Stimulated activated CD8-positive, alpha-beta memory T cell treated with anti-CD3 and anti-CD28 coated beads, Interleukin-15, amount 100 ng/mL, for 24 hours (primary cell): ENCODE measurements around the gene BRD7.

ENCODE experiments used
- DNase-seq: peaks from one replicate; pipeline ENCODE4 v3.0.0-alpha.2; 2020; ENCODE audit warnings: low read depth

The BRD7 gene

DNA sequence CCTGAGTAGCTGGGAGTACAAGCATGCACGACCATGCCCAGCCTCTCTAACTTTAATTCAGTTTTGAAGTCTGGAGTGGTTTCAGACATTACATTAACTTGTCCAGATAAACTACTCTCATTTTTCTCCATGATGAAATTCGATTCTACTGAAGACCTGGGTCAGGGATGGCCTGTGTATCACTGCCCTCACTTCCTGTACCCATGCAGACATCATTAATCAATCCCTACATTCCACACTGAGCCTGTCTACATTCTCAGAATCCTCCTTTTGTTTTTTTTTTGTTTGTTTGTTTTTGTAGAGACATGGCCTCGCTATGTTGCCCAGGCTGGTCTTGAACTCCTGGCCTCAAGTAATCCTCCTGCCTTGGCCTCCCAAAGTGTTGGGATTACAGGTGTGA, 79.9 kb downstream of the BRD7 start:
- no peak for DNase-seq

DNA sequence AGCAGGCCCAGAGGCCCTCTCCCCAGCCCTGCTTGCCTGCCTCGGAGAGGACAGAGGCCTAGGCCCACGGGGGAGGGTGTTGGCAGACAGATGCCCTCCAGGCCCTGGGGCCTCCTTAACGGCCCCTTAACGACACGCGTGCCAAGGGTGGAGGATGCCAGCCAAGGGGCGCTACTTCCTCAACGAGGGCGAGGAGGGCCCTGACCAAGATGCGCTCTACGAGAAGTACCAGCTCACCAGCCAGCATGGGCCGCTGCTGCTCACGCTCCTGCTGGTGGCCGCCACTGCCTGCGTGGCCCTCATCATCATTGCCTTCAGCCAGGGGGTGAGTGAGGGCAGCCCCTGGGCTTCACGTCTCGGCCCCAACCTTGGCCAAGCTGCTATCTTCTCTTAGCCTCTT, 80.8 kb downstream of the BRD7 start:
- DNase-seq: no peak

DNA sequence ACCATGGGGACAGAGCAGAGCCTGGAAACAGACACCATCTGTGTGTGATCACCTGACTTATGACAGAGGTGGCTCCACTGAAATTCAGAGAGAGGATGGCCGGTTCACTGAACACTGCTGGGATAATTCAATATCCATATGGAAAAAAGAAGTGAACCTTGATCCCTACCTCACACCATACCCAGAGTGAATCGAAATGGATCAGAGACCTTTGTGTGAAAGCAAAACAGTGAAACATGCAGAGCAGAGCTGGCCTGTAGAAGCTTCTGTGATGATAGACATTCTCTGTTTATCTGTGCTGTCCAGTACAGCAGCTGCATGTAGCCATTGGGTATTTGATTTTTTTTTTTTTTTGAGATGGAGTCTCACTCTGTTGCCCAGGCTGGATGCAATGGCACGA, 82.1 kb downstream of the BRD7 start:
- DNase-seq: no peak

DNA sequence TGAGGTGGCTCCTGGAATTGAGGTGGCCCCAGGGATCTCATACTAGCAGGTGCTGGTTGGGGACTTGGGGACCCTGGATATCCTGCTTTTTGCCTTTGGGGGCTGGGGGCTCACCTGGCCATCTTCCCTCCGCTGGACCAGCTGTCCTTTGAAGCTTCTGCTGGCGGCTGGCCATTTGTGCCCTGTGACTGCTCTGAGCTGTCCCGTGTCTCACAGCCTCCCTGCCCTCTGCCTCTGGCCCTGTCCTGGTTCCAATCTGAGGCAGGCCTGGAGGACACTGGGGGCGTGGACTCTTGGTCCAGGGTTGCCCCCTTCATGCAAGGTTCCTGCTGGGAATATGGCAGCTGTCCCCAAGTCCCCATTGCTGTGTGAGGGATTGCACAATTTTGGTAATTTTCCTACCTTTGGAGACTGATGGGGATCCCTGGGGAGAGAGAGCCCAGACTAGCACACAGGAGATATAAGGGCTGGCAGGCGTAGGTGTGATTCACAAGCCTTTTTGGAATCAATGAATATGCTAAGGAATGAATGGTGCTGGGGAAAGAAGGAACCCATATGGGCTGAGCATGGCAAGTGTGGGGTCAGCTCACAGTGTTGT, 83.3 kb downstream of the BRD7 start:
- no peak for DNase-seq

DNA sequence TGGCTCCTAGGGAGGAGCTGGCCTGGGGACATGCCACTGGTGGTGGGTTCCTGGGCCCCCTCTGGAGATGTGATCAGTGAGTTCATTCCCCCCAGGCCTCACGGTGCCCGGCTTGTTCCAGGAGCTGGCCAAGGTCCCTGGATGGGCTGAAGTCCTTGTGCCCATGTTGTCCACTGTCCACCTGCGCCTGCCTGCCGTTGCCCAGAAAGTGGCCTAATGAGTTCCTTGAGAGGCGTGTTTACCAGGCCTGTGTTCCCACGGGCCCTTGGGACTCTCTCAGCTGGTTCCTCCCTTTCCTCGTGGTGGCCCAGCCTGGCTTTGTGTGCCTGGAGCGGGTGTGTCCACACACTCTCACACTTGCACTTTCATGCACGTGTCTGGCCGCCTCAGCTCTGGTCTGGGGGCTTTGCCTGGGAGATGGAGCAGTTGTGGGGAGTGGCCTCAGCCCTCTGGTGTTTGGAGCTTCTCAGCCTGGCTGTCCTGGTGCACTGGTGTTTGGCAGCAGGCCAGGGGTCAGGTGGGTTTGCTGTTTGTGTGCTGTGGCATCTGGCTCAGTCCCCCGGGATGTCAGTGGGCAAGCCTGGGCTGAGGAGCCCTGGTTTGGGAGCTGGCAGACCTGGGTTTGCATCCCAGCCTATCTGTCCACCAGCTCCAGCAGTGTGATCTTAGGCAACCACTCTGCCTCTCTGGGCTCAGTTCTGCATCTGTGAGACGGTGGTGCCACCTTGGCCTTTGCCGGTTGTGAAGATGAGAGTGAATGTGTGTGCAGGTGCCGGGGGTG, 84.5 kb downstream of the BRD7 start:
- DNase-seq: no peak

DNA sequence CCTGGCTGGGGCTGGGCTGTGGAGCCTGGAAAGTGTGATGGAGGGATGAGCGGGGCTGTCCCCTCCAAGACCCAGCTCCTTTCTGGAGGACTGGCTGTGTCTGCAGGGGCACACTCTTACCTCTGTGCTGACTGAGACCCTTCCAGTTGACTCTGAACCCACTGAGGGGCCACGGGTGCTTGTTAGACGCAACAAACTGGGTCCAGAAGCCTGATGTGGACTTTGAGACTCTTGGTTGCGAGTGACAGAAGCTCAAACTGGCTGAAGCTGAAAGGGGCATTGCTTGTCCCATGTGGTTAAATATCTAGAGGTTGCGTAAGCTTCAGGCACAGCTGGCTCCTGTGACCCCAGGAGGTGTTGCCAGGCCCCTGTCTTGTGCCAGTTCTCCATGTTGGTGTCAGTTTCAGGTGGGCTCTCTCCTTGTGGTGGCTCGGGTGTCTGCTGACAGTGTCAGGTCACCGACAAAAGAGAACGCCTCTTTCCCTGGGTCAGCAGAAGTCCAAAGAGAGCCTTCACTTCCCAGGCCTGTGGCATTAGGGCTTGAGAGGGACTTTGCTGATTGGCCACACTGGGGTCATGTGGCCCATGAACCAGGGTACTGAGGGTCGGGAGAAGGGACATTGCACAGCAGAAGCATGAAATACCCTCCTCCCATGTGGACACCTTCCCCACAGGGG, 85.7 kb downstream of the BRD7 start:
- DNase-seq: no peak

DNA sequence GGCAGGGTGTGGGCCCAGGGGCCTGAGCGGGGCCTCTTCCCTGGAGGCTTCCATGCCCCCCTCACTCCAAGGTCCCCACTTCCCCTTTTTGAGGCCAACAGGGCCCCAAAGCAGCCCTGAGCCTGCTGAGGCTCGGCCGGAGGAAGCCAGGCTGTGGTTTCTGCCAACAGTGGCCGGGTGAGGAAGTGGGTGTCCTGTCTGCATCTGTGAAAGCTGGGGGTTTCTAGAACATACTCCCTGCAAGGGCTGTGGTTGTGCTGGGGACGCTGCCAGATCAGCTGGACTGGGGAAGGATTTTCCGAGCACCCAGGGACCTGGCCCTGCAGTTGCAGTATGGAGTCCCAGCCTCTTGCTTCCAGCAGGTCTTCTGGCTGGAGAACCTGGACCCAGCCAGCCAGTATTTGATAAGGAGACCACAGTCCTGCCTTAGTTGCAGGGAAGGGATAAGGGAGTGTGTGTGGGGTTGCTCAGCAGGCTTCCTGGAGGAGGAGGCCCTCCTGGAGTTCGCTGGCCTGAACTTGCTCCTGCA, 86.7 kb downstream of the BRD7 start:
- DNase-seq: no peak

DNA sequence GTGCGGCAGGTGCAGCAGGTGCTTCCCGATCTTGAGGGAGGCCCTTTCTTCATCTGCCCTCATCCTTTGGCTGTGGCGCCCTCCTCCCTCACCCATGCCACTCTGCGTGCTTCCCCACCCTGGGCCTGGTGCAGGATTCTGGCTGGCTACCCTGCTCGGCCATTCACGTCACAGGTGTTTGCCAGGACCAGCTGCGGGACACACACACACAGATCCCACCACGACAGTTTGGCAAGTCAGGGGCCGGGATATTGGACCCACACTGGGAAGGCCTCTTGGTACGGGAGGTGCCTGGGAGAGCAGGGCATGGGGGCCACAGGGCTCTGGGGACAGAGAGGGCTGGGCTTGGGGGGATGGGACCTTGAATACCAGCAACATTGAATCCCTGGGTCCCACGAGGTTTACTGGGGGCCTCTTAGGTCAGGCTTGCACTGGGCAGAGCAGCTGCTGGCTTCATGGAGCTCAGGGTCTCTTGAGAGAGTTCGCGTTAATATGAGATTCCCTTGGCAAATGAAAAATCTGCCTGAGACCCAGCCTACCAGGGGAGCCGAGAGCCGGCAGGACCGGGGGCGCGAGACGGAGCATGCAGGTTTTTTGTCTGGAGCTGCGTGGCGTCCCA, 87.3 kb downstream of the BRD7 start:
- DNase-seq: no peak

DNA sequence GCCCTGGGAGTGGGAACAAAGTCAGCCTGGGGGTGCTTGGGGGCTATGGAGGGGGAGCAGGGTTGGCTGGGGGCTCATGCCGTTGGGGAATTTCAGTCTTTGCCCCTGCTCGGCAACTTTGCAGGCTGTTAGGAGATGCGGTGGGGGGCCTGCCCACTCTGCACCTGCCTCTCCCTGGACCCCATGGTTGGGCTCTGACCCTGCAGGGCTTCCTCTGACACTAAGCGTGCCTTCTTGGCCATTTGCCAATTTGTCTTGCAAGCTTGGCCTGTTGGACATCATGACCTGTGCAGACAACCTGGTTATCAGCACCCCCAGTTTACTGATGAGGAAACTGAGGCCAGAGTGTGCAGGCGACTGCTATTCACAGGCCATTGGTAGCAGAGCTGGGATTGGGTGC, 87.9 kb downstream of the BRD7 start:
- DNase-seq: no peak

DNA sequence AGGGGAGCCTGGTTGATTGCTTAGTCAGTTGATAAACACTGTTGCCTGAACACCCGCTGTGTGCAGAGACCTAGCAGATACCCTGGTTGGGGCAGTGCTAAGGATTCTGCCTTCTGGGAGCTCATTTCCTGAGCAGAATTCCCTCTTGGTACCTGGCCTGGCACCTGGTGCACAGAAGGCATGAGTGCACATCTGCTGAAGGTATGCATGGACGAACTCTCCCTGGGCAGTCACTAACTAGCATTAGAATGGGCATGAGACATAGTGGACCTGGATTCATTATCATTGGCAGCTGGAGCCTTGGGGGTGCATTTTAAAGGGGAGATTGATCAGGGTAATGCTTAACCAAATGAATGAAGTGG, 89.3 kb downstream of the BRD7 start:
- no peak for DNase-seq

DNA sequence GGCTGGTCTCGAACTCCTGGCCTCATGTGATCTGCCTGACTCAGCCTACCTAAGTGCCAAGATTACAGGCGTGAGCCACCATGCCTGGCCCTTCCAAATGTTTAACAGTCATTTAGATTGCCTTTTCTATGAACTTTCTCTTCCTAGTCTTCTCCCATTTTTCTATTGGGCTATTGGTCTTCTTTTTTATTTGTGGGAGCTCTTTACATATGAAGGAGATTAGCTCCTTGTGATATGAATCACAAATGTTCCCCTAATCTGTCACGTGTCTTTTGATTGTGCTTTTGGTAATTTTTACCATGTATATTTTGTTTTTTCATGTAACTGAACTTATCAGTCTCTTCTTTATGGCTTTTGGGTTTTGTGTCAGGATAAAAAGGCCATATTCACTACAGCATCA, 90.5 kb downstream of the BRD7 start:
- no peak for DNase-seq

DNA sequence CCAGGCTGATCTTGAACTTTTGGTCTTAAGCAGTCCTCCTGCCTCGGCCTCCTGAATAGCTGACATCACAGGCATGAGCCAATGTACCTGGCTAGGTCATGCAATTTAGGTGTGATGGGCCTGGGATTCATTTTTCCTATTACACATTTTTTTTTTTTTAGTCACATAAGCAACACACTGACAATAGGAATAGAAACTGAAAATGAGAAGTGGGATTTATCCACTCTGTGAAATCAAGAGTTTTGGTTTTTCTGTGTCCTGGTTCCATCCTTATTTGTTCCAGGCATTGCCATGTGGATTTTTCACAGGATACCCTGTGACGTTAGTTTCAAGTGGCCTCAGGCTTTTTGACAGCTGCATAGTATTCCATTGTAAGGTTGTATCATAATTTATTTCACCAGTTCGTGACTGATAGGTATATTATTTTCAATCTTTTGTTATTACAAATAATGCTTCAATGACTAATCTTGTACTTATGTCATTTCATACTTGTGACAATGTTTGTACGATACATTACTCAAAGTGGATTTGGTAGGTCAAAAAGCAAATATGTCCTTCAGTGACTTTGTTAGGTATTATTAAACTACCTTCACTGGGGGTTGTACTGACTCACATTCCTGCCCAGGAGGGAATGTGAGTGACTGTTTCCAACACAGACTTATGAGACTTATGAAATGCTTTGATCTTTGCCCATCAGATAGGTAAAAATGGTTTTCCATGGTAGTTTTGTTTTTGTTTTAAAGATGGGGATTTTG, 91.8 kb downstream of the BRD7 start:
- DNase-seq: no peak

DNA sequence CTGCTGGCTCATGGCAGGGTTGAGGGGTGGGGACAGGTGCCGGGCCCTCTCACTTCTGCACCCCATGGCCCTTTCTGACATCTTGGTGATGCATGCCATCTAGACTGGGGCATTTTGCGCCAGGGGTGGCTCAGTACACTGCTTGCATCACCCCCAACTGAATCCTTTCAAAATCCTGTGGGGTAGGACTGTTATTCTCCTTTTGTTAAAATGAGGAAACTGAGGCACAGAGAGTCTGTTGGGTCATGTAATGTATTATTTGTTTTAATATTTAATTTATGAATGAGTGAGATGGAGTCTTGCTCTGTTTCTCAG, 92.5 kb downstream of the BRD7 start:
- no peak for DNase-seq

DNA sequence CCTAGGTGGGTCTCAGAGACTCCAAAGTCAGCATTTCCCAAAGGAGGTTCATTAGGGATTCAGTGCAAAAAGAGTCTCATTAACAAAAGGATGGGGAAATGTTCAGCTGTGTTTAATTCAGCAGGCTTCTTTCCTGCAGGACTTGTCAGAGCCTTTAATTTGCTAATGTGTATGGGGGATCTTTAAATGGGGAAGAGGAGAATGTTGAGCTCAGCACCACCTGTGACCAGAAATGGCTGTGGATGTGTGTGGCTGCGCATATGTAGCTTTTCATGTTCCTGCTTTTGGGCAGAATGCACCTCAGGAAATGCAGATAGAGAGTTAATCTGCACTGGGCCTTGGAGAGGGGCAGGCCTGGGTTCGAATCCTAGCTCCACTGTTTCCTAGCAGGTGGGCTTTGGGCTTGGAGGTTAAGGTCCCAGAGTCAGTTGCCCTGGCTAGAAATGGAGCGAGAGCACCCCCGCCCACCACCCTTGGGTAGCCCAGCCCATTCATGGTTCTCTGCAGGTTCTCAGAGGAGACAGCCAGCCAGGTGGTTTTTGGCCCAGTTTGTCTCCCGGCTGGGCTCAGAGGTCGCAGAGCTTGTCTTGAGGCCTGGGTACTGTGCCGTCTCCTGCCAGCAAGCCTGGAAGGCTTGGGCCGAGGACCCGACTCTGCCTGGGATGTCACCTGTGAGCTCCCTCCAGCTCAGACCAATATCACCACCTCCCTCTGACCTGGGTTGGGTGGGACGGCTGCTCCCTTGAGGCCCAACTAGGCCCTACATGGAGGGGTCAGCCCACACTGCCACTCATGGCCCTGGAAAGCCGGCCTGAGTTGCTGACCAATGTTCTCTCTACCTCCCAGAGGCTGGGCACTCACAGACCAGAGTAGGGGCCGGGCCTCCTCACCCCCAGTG, 93.1 kb downstream of the BRD7 start:
- DNase-seq: no peak

DNA sequence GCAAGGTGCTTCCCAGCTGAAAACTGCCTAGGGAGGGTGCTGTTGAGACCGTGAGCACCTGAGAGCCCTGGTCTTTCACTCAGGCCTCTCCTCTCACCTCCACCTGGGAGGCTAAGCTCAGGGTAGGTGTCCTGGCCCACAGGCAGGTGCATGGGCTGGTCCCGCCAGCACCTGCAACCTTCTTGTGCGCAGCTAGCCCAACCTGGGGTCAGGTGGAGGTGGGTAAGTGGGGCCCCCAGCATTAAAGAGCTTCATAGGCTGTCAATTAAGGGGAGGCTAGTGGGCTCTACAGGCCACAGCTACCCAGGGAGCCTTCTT, 93.7 kb downstream of the BRD7 start:
- no peak for DNase-seq

DNA sequence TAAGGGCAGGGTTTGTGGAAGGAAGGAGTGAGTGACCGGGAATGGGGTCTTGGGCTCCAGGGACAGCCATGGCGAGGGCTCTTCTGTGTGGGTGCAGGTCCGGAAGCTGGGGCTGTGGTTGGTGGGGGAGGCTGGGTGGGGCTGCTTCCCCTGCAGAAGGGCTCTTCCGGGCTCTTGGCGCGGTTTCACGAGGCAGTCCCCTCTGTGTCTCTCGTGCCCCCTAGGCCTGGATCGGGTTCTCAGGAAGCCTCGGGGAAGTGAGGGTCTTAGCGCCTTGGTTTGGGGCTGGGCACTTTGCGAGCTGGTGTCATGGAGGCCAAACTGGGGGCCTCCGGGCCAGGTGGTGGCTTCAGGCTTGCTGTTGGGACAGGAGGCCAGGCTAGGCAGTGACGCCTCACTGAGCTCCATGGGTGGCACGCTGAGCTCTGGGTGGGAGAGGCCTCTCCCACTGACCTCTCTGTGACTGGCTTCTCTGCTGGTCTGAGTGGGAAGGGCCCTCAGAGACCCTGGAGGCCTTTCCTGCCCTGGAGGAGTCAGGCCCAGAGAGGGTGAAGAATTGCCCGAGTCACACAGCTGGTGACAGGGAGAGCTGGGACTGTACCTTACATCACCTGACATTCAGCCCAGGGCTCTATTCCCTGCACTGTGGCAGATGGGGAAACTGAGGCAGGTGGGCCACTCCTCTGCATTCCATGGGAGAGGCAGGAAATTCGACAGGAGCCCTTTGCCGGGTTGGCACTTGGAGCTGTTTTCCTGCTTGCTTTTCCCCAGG, 94.3 kb downstream of the BRD7 start:
- no peak for DNase-seq

DNA sequence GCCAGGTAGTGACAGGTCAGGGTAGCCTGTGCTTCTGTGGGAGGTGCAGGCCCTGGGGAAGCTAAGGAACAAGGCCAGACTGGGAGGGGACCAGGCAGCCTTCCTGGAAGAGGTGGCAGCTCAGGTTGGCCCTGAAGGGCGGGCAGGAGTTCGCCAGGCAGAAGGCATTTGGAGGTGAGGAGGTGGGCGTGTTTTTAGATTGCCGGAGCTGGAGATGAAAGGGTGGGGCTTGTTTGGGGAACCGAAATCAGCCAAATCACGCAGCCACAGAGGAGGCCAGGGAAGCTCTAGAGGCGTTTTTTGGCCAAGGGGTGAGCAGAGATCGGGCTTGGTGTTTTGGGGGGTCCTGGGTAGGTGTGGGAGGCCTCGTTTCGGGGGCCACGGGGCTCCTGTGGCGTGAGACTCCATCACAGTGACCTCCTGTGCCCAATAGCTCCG, 94.9 kb downstream of the BRD7 start:
- no peak for DNase-seq

DNA sequence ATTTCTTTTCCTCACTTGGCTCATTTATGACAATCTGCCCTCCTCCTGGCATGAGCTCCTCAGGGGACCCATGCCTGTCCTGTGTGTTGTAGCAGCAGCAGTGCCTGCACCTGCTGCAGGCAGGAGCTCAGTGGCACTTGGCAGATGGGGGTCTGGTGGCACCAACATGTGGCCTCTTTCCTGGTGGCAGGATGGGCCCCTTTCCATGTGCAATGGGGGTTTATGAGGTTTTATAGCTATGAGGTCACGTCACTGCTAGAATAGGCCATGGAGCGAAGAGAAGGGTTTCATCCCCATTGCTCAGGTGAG, 95.5 kb downstream of the BRD7 start:
- DNase-seq: no peak

DNA sequence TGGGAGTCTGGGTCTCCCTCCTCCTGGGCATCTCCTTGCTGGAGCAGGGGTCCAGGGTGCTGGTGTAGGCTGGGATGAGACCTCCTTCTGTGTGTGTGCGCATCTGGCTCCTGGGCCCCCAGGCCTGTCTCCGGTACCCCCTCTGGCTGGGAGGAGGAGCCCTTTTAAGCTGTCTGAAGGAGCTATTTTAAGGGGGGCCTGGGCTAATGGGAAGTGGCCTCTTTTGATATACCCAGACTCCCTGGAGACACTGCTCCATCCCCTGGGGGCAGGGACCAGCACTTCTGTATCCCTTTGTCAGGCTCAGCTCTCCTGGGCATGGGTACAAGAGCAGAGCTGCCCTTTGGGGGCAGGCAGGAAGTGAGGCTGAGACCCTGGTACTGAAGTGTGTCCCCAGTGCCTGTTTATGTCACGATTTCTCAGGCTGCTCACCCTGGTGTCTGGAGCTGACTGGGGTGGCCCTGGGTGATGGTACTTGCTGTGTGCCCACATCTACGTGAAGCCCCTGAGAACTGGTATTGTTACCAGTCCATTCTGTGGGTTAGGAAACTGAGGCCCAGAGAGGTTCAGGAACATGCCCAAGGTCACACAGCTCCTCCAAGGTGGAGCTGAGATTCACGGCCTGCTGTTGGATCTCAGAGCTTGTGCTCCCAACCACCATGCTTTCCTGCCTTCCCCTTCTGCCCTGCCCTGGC, 96.0 kb downstream of the BRD7 start:
- DNase-seq: no peak

DNA sequence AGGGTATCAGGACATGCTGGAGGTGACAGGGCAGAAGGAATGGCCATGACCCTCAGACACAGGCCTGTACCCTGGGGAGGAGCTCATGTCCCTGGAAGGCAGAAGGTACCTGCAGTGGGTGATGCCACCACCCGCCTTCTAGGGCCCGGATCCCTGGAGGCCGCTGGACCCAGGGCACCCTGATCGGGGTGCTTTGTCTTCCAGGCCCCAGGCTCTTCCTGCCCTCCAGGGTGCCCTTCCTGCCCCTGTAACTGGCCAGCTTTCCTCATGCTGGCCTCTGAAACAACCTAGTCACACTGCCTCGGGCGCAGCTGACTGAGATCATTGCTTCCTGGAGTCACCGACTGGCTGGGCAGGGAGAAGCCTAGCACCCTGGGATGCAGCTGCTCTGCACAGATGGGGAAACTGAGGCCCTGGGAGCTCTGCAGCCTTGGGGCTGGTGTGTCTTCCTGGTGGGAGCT, 96.6 kb downstream of the BRD7 start:
- DNase-seq: no peak
